GM21723 (cell line): ENCODE data around the gene MXRA8.
"Not testable (repeated sequence)": the region's sequence is repeated elsewhere in the genome, so short reads cannot be mapped to it uniquely, and the experiment has no call there.

ENCODE experiments used
- ATAC-seq: cut with Tn5 transposase; IDR thresholded peaks from one replicate; pipeline ENCODE4 v1.9.1; 2021; ENCODE audit warnings: mild to moderate bottlenecking, moderate library complexity; ENCODE audit not compliant: unreplicated experiment

Gene MXRA8

GRCh38 chr1:1393428-1393827, 35.1 kb upstream of the MXRA8 start:
- no peak for ATAC-seq

- no peak for ATAC-seq
Measured at GRCh38 chr1:1393014-1393413, 34.7 kb upstream of the MXRA8 start.

GRCh38 chr1:1391225-1391624, 32.9 kb upstream of the MXRA8 start:
- ATAC-seq: no peak

GRCh38 chr1:1390675-1391074, 32.3 kb upstream of the MXRA8 start:
- no peak for ATAC-seq

GRCh38 chr1:1388078-1388472, 29.7 kb upstream of the MXRA8 start:
- ATAC-seq: no peak

GRCh38 chr1:1387098-1388077, 29.0 kb upstream of the MXRA8 start:
- no peak for ATAC-seq

- ATAC-seq: no peak
Measured at GRCh38 chr1:1385931-1386330, 27.6 kb upstream of the MXRA8 start.

- not testable (repeated sequence) for ATAC-seq
Measured at GRCh38 chr1:1385339-1385738, 27.0 kb upstream of the MXRA8 start.

GRCh38 chr1:1381294-1381693, 22.9 kb upstream of the MXRA8 start:
- ATAC-seq: no peak

- no peak for ATAC-seq
Measured at GRCh38 chr1:1380860-1381259, 22.5 kb upstream of the MXRA8 start.

GRCh38 chr1:1377540-1378205, 19.3 kb upstream of the MXRA8 start:
- no peak for ATAC-seq

- no peak for ATAC-seq
Measured at GRCh38 chr1:1376551-1377226, 18.3 kb upstream of the MXRA8 start.

GRCh38 chr1:1374929-1375662, 16.7 kb upstream of the MXRA8 start, which contains the start of gene AURKAIP1:
Gene AURKAIP1 (minus strand): TSS chr1:1375207. CDS start chr1:1374756, 451 bp downstream.
- peak; percentile 74 for ATAC-seq

- ATAC-seq: peak; percentile 6
Measured at GRCh38 chr1:1374589-1374928, 16.2 kb upstream of the MXRA8 start.

- ATAC-seq: no peak
Measured at GRCh38 chr1:1373815-1374588, 15.6 kb upstream of the MXRA8 start.

- no peak for ATAC-seq
Measured at GRCh38 chr1:1373051-1373814, 14.9 kb upstream of the MXRA8 start.

- peak; percentile 23 for ATAC-seq
Measured at GRCh38 chr1:1371746-1372711, 13.7 kb upstream of the MXRA8 start.

GRCh38 chr1:1371364-1371745, 13.0 kb upstream of the MXRA8 start:
- no peak for ATAC-seq
